HepG2 (cell line): ENCODE data around the gene NAV2. TPM values are rescaled to one million over a fixed set of nuclear protein-coding genes. Genes with fewer than 3 reads are reported as not detected.

Experiments used
- ATAC-seq: fragments of 200-7000 bp; cut with Tn5 transposase; 3 replicates; pipeline ENCODE4 v1.9.1; 2020; ENCODE audit warnings: mild to moderate bottlenecking, moderate library complexity
- BruUV-seq: library from RNA; stranded (reverse); fragments of 400-500 nt; replicated peaks from 2 replicates; lab custom pipeline; 2021; lab: Mats Ljungman, UMichigan
- CTCF ChIA-PET: fragments of 300-600 bp; formaldehyde crosslinking; extraction: SDS; loops from one replicate; lab custom pipeline; 2021; ENCODE audit warnings: low total read pairs, inconsistent platforms, low intra/inter-chr PET ratio; lab: Yijun Ruan, JAX
- POLR2A ChIA-PET: fragments of 350-600 bp; sonication (Branson Sonifier 250); formaldehyde crosslinking; loops from one replicate; lab custom pipeline; 2020; ENCODE audit warnings: antibody characterized with exemption, inconsistent platforms; lab: Yijun Ruan, JAX
- DNase-seq: peaks from one replicate; pipeline ENCODE4 v3.0.0-alpha.2; 2015; ENCODE audit warnings: low spot score
- FAIRE-seq: peaks from 3 replicates; lab custom pipeline; 2011; peaks lifted over from hg19 to GRCh38; lab: Jason Lieb, UNC
- H2AFZ ChIP-seq: one replicate; pipeline ENCODE4 v1.6.1; 2011; ENCODE audit warnings: low read length, inconsistent platforms
- H3K27ac ChIP-seq: fragments of 300-600 bp; 3 replicates; pipeline ENCODE4 v1.8.0; 2011; ENCODE audit warnings: mixed run types, mild to moderate bottlenecking, mixed read lengths, low read length, inconsistent platforms; ENCODE audit not compliant: insufficient read depth; ENCODE audit errors: extremely low read length
- H3K27me3 ChIP-seq, 2 experiments: fragments of 200-600 bp in 1 of 2; 2 replicates in 1 of 2; 3 replicates in 1 of 2; pipeline versions ENCODE4 v1.6.0 to v1.8.0; 2011; ENCODE audit warnings: low read length in 2 of 2, mild to moderate bottlenecking in 2 of 2, moderate library complexity in 2 of 2, inconsistent platforms in 1 of 2; ENCODE audit not compliant: insufficient read depth in 2 of 2, control insufficient read depth in 1 of 2
- H3K36me3 ChIP-seq, 2 experiments: fragments of 200-600 bp in 1 of 2; replicated peaks in 1 of 2; 2 replicates in 1 of 2; 3 replicates in 1 of 2; pipeline versions ENCODE4 v1.5.1 to v1.8.0; 2011; ENCODE audit warnings: low read length in 2 of 2, inconsistent platforms in 1 of 2; ENCODE audit not compliant: insufficient read depth in 2 of 2, control insufficient read depth in 1 of 2
- H3K4me1 ChIP-seq: 2 replicates; pipeline ENCODE4 v1.5.1; 2012; ENCODE audit warnings: low read length, inconsistent platforms; ENCODE audit not compliant: insufficient read depth
- H3K4me2 ChIP-seq: 2 replicates; pipeline ENCODE4 v1.6.0; 2011; ENCODE audit warnings: low read depth, low read length, inconsistent platforms
- H3K4me3 ChIP-seq, 3 experiments: fragments of 200-600 bp in 1 of 3; sonication (generic), shearing (Covaris generic) in 1 of 3; replicated peaks in 1 of 3; 2 replicates each; pipeline ENCODE4 v1.5.1; 2011 to 2016; ENCODE audit warnings: low read length in 3 of 3, inconsistent platforms in 2 of 3, low read depth in 2 of 3, mild to moderate bottlenecking in 2 of 3, control low read depth in 1 of 3, mixed read lengths in 1 of 3; ENCODE audit not compliant: insufficient read depth in 1 of 3
- H3K79me2 ChIP-seq: one replicate; pipeline ENCODE4 v1.6.1; 2011; ENCODE audit warnings: low read length, inconsistent platforms; ENCODE audit not compliant: insufficient read depth
- H3K9ac ChIP-seq: 2 replicates; pipeline ENCODE4 v1.6.0; 2011; ENCODE audit warnings: mild to moderate bottlenecking, low read depth, low read length, inconsistent platforms; ENCODE audit not compliant: insufficient read depth
- H3K9me3 ChIP-seq: 2 replicates; pipeline ENCODE4 v1.5.1; 2012; ENCODE audit warnings: mild to moderate bottlenecking, low read length
- H4K20me1 ChIP-seq: 2 replicates; pipeline ENCODE4 v1.6.0; 2011; ENCODE audit warnings: inconsistent platforms, mild to moderate bottlenecking, low read length, moderate library complexity; ENCODE audit not compliant: insufficient read depth
- BRD4 ChIP-seq: sonication (generic); formaldehyde crosslinking; IDR thresholded peaks from 2 replicates; pipeline ENCODE4 v1.4.0; 2020; ENCODE audit warnings: missing genetic modification reagents
- ETV5 ChIP-seq: IDR thresholded peaks from 2 replicates; pipeline ENCODE4 v1.6.1; 2018; ENCODE audit warnings: missing biosample characterization, missing genetic modification reagents, inconsistent platforms, borderline replicate concordance
- GATAD1 ChIP-seq: IDR thresholded peaks from 2 replicates; pipeline ENCODE4 v1.6.1; 2016; ENCODE audit warnings: missing genetic modification reagents, missing compliant biosample characterization
- MZF1 ChIP-seq: sonication (generic); formaldehyde crosslinking; IDR thresholded peaks from 2 replicates; pipeline ENCODE4 v1.8.1; 2023; ENCODE audit warnings: mild to moderate bottlenecking, missing genetic modification reagents, borderline replicate concordance
- SMC3 ChIP-seq: IDR thresholded peaks from 2 replicates; pipeline ENCODE4 v1.6.1; 2011; ENCODE audit warnings: low read length, improper control_type of control experiment
- SUZ12 ChIP-seq: fragments of 150-350 bp; IDR thresholded peaks from 2 replicates; pipeline ENCODE4 v1.6.1; 2014; ENCODE audit warnings: low read depth, low read length
- ZKSCAN1 ChIP-seq: fragments of 150-350 bp; IDR thresholded peaks from 2 replicates; pipeline ENCODE4 v1.6.1; 2014; ENCODE audit warnings: low read length
- ZNF772 ChIP-seq: sonication (generic); formaldehyde crosslinking; IDR thresholded peaks from 2 replicates; pipeline ENCODE4 v1.5.0; 2020; ENCODE audit warnings: mild to moderate bottlenecking, missing genetic modification reagents
- WGBS: methylation state at CpG from one replicate; pipeline ENCODE4 v1.1.6; 2017; ENCODE audit warnings: low lambda C conversion rate; 5-methylcytosine and 5-hydroxymethylcytosine counted together
- in situ Hi-C: cut with HindIII; loops from 2 replicates; pipeline ENCODE4 v1.10.0; 2017; ENCODE audit warnings: low pct_unique_long_range_greater_than_20kb; ENCODE audit not compliant: extremely low pct_ligation_motif_present
- intact Hi-C: fragments of 100-400 bp; cut with micrococcal nuclease; formaldehyde crosslinking; loops from one replicate; pipeline ENCODE4 v1.10.0; 2022; ENCODE audit not compliant: unreplicated experiment
- polyA plus RNA-seq, 8 experiments: library from polyadenylated mRNA; depleted of rRNA in 3 of 8; stranded (reverse) in 7 of 8; unstranded in 1 of 8; fragments of >200 nt; fragmentation: Illumina TruSeq in 4 of 8; extraction: Trizol in 4 of 8; gene quantifications; 2 replicates each; pipeline versions ENCODE4 v1.2.1 to v1.2.3, GENCODE V29; 2011 to 2016; ENCODE audit warnings: low read depth in 4 of 8, missing spikeins in 1 of 8, mixed read lengths in 1 of 8; ENCODE audit not compliant: insufficient read depth in 1 of 8
- total RNA-seq, 5 experiments: library from RNA; depleted of rRNA; stranded (reverse); fragments of >200 nt; fragmentation: Illumina TruSeq; extraction: Trizol; gene quantifications; 2 replicates each; pipeline ENCODE4 v1.2.3, GENCODE V29; 2016; ENCODE audit warnings: low read depth in 1 of 5
- TF ChIP-seq, protein P1 (sequence below): sonication (generic); formaldehyde crosslinking; IDR thresholded peaks from 2 replicates; pipeline ENCODE4 v1.5.0; 2020; ENCODE audit warnings: missing genetic modification reagents, mild to moderate bottlenecking, borderline replicate concordance
- TF ChIP-seq, protein P2 (sequence below): sonication (generic); formaldehyde crosslinking; IDR thresholded peaks from 2 replicates; pipeline ENCODE4 v1.4.0; 2020; ENCODE audit warnings: missing genetic modification reagents; ENCODE audit errors: not compliant biosample characterization
- TF ChIP-seq, protein P3 (sequence below): sonication (generic); formaldehyde crosslinking; IDR thresholded peaks from 2 replicates; pipeline ENCODE4 v1.4.0; 2020; ENCODE audit warnings: missing genetic modification reagents
- TF ChIP-seq, protein P4 (sequence below): IDR thresholded peaks from 2 replicates; pipeline ENCODE4 v1.6.1; 2016; ENCODE audit warnings: mild to moderate bottlenecking, missing biosample characterization, missing genetic modification reagents
- TF ChIP-seq, protein P5 (sequence below): sonication (generic); formaldehyde crosslinking; IDR thresholded peaks from 2 replicates; pipeline ENCODE4 v1.4.0; 2020; ENCODE audit warnings: missing genetic modification reagents, borderline replicate concordance
- TF ChIP-seq, protein P6 (sequence below): sonication (generic); formaldehyde crosslinking; IDR thresholded peaks from 2 replicates; pipeline ENCODE4 v1.5.0; 2020; ENCODE audit warnings: missing genetic modification reagents

NAV2 gene
- total and polyA plus RNA-seq, 2 of the 13 experiments (the other 11 are each of a cell fraction or from before 2014, with no cell fraction given), result 9.3 to 34.6 TPM

DNA sequence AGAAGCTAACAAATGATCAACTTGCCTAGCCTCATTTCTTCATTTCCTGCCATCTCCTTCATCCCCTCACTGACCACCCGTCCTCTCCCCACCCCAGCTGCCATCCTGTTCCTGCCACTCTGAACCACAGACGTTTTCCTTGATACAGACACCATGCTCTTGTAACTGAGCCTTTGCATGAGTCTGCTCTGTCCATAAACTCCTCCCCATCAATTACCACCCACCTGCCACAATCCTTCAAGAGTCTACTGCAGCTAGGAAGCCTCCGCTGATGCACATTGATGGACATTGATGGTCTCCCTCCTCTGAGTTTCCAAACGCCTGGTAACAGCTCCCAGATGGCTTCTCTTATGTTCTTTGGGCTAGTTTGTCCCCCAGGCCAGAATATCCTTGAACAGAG lies 253.8 kb downstream of the NAV2 start:
- no peak for ATAC-seq
- BruUV-seq, result no TSS peak
- Histone ChIP-seq H3K4me2 (no peak overlapping the region), H3K27me3 (no peaks in the 10 kb centered on the region), H3K9me3 (no peaks in the 10 kb centered on the region), H3K9ac (no peak overlapping the region), H4K20me1 (no peaks in the 10 kb centered on the region), H3K79me2 (no peaks in the 10 kb centered on the region), H2AFZ (no peak overlapping the region), H3K27ac (no peak overlapping the region), H3K4me1 (peaks cover 11% of the 10 kb centered on the region), H3K36me3 (no peaks in the 10 kb centered on the region), H3K4me3 (no peak overlapping the region)
- no peak for FAIRE-seq
- WGBS, result 87% methylated on average over 4 of the region's 4 CpGs
- TF ChIP-seq BRD4 (CRISPR knock-in tag) (no peak), GATAD1 (CRISPR knock-in tag) (no peak), SUZ12 (no peak), ZKSCAN1 (no peak), ZNF772 (CRISPR knock-in tag) (no peak), SMC3 (no peak), MZF1 (CRISPR knock-in tag) (no peak), ETV5 (CRISPR knock-in tag) (no peak)
- TF ChIP-seq, protein P1, sequence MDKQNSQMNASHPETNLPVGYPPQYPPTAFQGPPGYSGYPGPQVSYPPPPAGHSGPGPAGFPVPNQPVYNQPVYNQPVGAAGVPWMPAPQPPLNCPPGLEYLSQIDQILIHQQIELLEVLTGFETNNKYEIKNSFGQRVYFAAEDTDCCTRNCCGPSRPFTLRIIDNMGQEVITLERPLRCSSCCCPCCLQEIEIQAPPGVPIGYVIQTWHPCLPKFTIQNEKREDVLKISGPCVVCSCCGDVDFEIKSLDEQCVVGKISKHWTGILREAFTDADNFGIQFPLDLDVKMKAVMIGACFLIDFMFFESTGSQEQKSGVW (CRISPR knock-in tag), result no peak
- TF ChIP-seq, protein P2, sequence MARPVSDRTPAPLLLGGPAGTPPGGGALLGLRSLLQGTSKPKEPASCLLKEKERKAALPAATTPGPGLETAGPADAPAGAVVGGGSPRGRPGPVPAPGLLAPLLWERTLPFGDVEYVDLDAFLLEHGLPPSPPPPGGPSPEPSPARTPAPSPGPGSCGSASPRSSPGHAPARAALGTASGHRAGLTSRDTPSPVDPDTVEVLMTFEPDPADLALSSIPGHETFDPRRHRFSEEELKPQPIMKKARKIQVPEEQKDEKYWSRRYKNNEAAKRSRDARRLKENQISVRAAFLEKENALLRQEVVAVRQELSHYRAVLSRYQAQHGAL (CRISPR knock-in tag), result no peak
- TF ChIP-seq, protein P3, sequence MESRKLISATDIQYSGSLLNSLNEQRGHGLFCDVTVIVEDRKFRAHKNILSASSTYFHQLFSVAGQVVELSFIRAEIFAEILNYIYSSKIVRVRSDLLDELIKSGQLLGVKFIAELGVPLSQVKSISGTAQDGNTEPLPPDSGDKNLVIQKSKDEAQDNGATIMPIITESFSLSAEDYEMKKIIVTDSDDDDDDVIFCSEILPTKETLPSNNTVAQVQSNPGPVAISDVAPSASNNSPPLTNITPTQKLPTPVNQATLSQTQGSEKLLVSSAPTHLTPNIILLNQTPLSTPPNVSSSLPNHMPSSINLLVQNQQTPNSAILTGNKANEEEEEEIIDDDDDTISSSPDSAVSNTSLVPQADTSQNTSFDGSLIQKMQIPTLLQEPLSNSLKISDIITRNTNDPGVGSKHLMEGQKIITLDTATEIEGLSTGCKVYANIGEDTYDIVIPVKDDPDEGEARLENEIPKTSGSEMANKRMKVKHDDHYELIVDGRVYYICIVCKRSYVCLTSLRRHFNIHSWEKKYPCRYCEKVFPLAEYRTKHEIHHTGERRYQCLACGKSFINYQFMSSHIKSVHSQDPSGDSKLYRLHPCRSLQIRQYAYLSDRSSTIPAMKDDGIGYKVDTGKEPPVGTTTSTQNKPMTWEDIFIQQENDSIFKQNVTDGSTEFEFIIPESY (CRISPR knock-in tag), result no peak
- TF ChIP-seq, protein P4, sequence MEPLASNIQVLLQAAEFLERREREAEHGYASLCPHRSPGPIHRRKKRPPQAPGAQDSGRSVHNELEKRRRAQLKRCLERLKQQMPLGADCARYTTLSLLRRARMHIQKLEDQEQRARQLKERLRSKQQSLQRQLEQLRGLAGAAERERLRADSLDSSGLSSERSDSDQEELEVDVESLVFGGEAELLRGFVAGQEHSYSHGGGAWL, result no peak
- TF ChIP-seq, protein P5, sequence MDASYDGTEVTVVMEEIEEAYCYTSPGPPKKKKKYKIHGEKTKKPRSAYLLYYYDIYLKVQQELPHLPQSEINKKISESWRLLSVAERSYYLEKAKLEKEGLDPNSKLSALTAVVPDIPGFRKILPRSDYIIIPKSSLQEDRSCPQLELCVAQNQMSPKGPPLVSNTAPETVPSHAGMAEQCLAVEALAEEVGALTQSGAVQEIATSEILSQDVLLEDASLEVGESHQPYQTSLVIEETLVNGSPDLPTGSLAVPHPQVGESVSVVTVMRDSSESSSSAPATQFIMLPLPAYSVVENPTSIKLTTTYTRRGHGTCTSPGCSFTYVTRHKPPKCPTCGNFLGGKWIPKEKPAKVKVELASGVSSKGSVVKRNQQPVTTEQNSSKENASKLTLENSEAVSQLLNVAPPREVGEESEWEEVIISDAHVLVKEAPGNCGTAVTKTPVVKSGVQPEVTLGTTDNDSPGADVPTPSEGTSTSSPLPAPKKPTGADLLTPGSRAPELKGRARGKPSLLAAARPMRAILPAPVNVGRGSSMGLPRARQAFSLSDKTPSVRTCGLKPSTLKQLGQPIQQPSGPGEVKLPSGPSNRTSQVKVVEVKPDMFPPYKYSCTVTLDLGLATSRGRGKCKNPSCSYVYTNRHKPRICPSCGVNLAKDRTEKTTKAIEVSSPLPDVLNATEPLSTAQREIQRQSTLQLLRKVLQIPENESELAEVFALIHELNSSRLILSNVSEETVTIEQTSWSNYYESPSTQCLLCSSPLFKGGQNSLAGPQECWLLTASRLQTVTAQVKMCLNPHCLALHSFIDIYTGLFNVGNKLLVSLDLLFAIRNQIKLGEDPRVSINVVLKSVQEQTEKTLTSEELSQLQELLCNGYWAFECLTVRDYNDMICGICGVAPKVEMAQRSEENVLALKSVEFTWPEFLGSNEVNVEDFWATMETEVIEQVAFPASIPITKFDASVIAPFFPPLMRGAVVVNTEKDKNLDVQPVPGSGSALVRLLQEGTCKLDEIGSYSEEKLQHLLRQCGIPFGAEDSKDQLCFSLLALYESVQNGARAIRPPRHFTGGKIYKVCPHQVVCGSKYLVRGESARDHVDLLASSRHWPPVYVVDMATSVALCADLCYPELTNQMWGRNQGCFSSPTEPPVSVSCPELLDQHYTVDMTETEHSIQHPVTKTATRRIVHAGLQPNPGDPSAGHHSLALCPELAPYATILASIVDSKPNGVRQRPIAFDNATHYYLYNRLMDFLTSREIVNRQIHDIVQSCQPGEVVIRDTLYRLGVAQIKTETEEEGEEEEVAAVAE (CRISPR knock-in tag), result no peak
- TF ChIP-seq, protein P6, sequence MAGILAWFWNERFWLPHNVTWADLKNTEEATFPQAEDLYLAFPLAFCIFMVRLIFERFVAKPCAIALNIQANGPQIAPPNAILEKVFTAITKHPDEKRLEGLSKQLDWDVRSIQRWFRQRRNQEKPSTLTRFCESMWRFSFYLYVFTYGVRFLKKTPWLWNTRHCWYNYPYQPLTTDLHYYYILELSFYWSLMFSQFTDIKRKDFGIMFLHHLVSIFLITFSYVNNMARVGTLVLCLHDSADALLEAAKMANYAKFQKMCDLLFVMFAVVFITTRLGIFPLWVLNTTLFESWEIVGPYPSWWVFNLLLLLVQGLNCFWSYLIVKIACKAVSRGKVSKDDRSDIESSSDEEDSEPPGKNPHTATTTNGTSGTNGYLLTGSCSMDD (CRISPR knock-in tag), result no peak
- ChIA-PET POLR2A (interaction anchor here (1.4 kb wide), 1 partner anchor 10 kb away, joined by 5 read pairs; no protein-coding TSS in a partner anchor), CTCF (no interaction called here)
- in situ Hi-C loops (no loop called here), intact Hi-C loops (no loop called here)
- DNase-seq, result no peak
